ENCODE data around the gene SOX5.

DNA sequence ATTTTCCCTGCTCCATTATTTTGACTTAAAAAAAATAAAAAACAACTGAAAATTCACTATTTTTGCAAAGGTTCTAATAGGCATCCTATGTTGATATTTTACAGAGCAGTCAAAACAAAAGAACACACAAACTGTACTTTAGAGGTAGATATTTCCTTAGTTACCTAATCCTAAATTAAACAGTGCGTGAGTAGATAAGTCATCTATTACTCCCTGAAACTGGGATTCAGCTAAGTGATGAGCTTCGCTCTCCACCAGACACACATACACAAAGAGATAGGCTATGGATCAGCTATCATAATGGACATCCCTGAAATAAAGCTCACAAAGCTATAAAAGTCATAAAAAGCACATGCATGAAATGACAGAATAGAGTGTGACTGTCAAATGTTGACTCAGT lies 398.7 kb downstream of the SOX5 start:
- no peak for TF ChIP-seq PBX3 (IDR thresholded peaks at IDR 0.05)
- TF ChIP-seq CTCF (IDR thresholded peaks at IDR 0.05) = no peak
- no peak for TF ChIP-seq RFX5 (IDR thresholded peaks at IDR 0.05; ENCODE audit: low read length)
- no peak for TF ChIP-seq TAF1 (IDR thresholded peaks at IDR 0.05; ENCODE audit: borderline replicate concordance, low read depth, low read length)
- no peak for TF ChIP-seq POLR2AphosphoS5 (IDR thresholded peaks at IDR 0.05; ENCODE audit: low read depth, low read length)
- no peak for TF ChIP-seq GABPA (IDR thresholded peaks at IDR 0.05; ENCODE audit: low read depth)
- TF ChIP-seq MXI1 (IDR thresholded peaks at IDR 0.05; ENCODE audit: low read depth, low read length) = no peak
- no peak for TF ChIP-seq RXRA (IDR thresholded peaks at IDR 0.05; ENCODE audit: borderline replicate concordance, low read depth)

Data from SK-N-SH (cell line).